CD4-positive, alpha-beta T cell (primary cell): Measurements from ENCODE around the gene MAP3K4. TPM values are rescaled to one million over a fixed set of nuclear protein-coding genes. Genes with fewer than 3 reads are reported as not detected.
A peak's percentile ranks its signal among the peaks of the same experiment; 100 is the strongest.

Experiments
- ATAC-seq: fragments of 200-7000 bp; cut with Tn5 transposase; one replicate; pipeline ENCODE4 v1.10.0; 2022; ENCODE audit warnings: mild to moderate bottlenecking; ENCODE audit not compliant: poor library complexity
- CTCF ChIA-PET: fragments of 350-600 bp; sonication (Branson Sonifier 250); formaldehyde crosslinking; loops from one replicate; lab custom pipeline; 2021; ENCODE audit warnings: antibody characterized with exemption, inconsistent platforms; lab: Charles Lee
- POLR2A ChIA-PET: fragments of 350-600 bp; sonication (Branson Sonifier 250); formaldehyde crosslinking; loops from one replicate; lab custom pipeline; 2021; ENCODE audit warnings: antibody characterized with exemption, inconsistent platforms; lab: Charles Lee
- DNase-seq, 14 experiments: peaks; one replicate each; pipeline ENCODE4 v3.0.0-alpha.2; 2013 to 2020; ENCODE audit warnings: mixed read lengths in 2 of 14
- H3K27ac ChIP-seq, 2 donors: one replicate each; pipeline versions ENCODE4 v1.5.1 to v1.7.0; 2013; ENCODE audit warnings: low read length in 2 of 2, low read depth in 1 of 2, mild to moderate bottlenecking in 1 of 2
- H3K27me3 ChIP-seq, 2 experiments: 1 replicate in 1 of 2; 2 replicates in 1 of 2; pipeline versions ENCODE4 v1.6.1 to v1.7.0; 2013; ENCODE audit warnings: low read length in 2 of 2, control low read depth in 1 of 2, mild to moderate bottlenecking in 1 of 2, moderate library complexity in 1 of 2; ENCODE audit not compliant: insufficient read depth in 2 of 2, control insufficient read depth in 1 of 2
- H3K36me3 ChIP-seq: one replicate; pipeline ENCODE4 v1.6.1; 2013; ENCODE audit warnings: low read length, control low read depth; ENCODE audit not compliant: insufficient read depth
- H3K4me1 ChIP-seq: one replicate; pipeline ENCODE4 v1.6.1; 2013; ENCODE audit warnings: low read length, control low read depth; ENCODE audit not compliant: insufficient read depth
- H3K4me3 ChIP-seq: one replicate; pipeline ENCODE4 v1.5.1; 2013; ENCODE audit warnings: mild to moderate bottlenecking, low read length, moderate library complexity
- H3K9me3 ChIP-seq, 2 experiments: 1 replicate in 1 of 2; 2 replicates in 1 of 2; pipeline versions ENCODE4 v1.6.1 to v1.7.0; 2013; ENCODE audit warnings: low read length in 2 of 2, mild to moderate bottlenecking in 2 of 2, control low read depth in 1 of 2, moderate library complexity in 1 of 2; ENCODE audit not compliant: control insufficient read depth in 1 of 2, insufficient read depth in 1 of 2
- H3K27ac Mint-ChIP-seq: one replicate; pipeline ENCODE4 v1.8.0; 2020; ENCODE audit warnings: mixed read lengths
- H3K27me3 Mint-ChIP-seq: one replicate; pipeline ENCODE4 v1.8.0; 2021; ENCODE audit warnings: mixed read lengths
- H3K36me3 Mint-ChIP-seq: one replicate; pipeline ENCODE4 v1.8.0; 2021; ENCODE audit warnings: low read depth, mixed read lengths
- H3K4me1 Mint-ChIP-seq: one replicate; pipeline ENCODE4 v1.8.0; 2021; ENCODE audit warnings: low read depth, mixed read lengths
- H3K4me3 Mint-ChIP-seq: one replicate; pipeline ENCODE4 v1.8.0; 2020; ENCODE audit warnings: mild to moderate bottlenecking, mixed read lengths
- H3K9me3 Mint-ChIP-seq: one replicate; pipeline ENCODE4 v1.8.0; 2020; ENCODE audit warnings: mixed read lengths
- CTCF ChIP-seq: fragments of 200-600 bp; IDR thresholded peaks from one replicate; pipeline ENCODE4 v1.8.0; 2022; ENCODE audit warnings: antibody characterized with exemption, mild to moderate bottlenecking
- intact Hi-C, 2 experiments: fragments of 100-400 bp; cut with DNase I in 1 of 2; cut with micrococcal nuclease in 1 of 2; formaldehyde crosslinking; loops; one replicate each; pipeline versions ENCODE4 v1.15.1 to v1.9.0; 2023 to 2025; cut with DNase I, micrococcal nuclease
- total RNA-seq, 174 experiments: library from RNA in 2 of 174; stranded (reverse) in 2 of 174; gene quantifications; one replicate each; pipeline ENCODE4 v1.2.3 and lab custom pipeline; 2021 to 2026

The MAP3K4 gene
- total RNA-seq, 2 experiments from 2014 or later, result 75.5 to 80.3 TPM

DNA sequence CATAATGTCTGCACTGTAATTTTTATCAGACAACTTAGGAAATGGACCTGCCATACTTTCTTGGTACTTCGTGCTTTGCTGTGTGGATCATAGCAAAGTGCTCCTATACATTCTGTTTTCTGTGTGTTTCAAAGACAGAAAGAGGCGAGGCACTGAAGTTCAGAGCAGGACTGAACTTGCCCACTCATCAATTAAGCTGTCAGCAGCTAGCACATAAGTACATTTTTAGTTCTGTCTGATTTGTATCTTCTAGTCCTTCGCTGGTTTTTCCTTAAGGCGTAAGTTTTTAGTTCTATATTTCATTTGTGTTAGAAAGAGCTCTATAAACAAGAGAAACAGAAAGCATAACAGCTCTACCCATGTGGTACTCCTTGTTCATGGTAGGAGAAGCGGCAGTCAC, 42.1 kb downstream of the MAP3K4 start:
- H3K36me3 Mint-ChIP-seq, result peaks cover 36% of the 10 kb centered on the region
- H3K9me3 Mint-ChIP-seq, result no peaks in the 10 kb centered on the region
- Histone ChIP-seq H3K27ac (no peak overlapping the region), H3K4me3 (no peak overlapping the region), H3K9me3 (no peaks in the 10 kb centered on the region), H3K36me3 (peaks cover 27% of the 10 kb centered on the region), H3K4me1 (no peaks in the 10 kb centered on the region), H3K27me3 (no peaks in the 10 kb centered on the region)
- no peak for DNase-seq
- CTCF ChIA-PET, result interaction anchor here (1.4 kb wide), 1 partner anchor 20 kb away, joined by 3 read pairs; no protein-coding TSS in a partner anchor
- intact Hi-C loops, result no loop called here
- POLR2A ChIA-PET, result interaction anchor here (1.0 kb wide), 1 partner anchor 43 kb away, joined by 3 read pairs; no protein-coding TSS in a partner anchor
- no peak for ATAC-seq
- no peak overlapping the region for H3K4me3 Mint-ChIP-seq
- no peaks in the 10 kb centered on the region for H3K27me3 Mint-ChIP-seq
- H3K4me1 Mint-ChIP-seq, result peaks cover 50% of the 10 kb centered on the region
- H3K27ac Mint-ChIP-seq, result peak overlapping the region; percentile 31
- TF ChIP-seq CTCF, result no peak

GRCh38 chr6:161035182-161035980, 43.8 kb downstream of the MAP3K4 start:
- Mint-ChIP-seq H3K4me1 (peaks cover 42% of the 10 kb centered on the region), H3K27me3 (no peaks in the 10 kb centered on the region), H3K27ac (peak overlapping the region; percentile 31), H3K36me3 (peaks cover 53% of the 10 kb centered on the region), H3K4me3 (no peak overlapping the region), H3K9me3 (no peaks in the 10 kb centered on the region)
- Histone ChIP-seq H3K4me3 (no peak overlapping the region), H3K4me1 (no peaks in the 10 kb centered on the region), H3K9me3 (no peaks in the 10 kb centered on the region), H3K36me3 (peaks cover 35% of the 10 kb centered on the region), H3K27me3 (no peaks in the 10 kb centered on the region), H3K27ac (no peak overlapping the region)
- no peak for TF ChIP-seq CTCF
- intact Hi-C loops, result no loop called here
- CTCF ChIA-PET, result no interaction called here
- ATAC-seq (no peak), DNase-seq (no peak)
- POLR2A ChIA-PET, result no interaction called here

DNA sequence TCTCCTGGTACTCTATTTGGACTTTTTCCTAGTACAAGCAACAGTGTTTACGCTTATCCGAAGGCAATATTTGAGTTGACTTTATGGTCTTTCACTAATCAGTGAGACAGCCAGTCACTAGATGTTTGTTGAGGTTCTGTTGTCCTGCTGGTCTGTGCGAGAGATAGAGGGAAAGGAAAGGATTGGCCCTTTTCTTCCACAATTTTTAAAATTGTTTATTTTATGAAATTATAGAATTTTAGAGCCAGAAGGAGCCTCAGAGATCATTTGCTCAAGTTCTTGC, 44.4 kb downstream of the MAP3K4 start:
- Mint-ChIP-seq H3K27ac (no peak overlapping the region), H3K4me3 (no peak overlapping the region), H3K9me3 (no peaks in the 10 kb centered on the region), H3K36me3 (peaks cover 58% of the 10 kb centered on the region), H3K4me1 (peaks cover 45% of the 10 kb centered on the region), H3K27me3 (no peaks in the 10 kb centered on the region)
- no peaks in the 10 kb centered on the region for H3K27me3 ChIP-seq
- no peak overlapping the region for H3K4me3 ChIP-seq
- POLR2A ChIA-PET, result no interaction called here
- H3K27ac ChIP-seq, result no peak overlapping the region
- CTCF ChIA-PET, result no interaction called here
- ATAC-seq (no peak), DNase-seq (no peak)
- intact Hi-C loops, result no loop called here
- TF ChIP-seq CTCF, result no peak
- peaks cover 2% of the 10 kb centered on the region for H3K4me1 ChIP-seq
- H3K9me3 ChIP-seq, result no peaks in the 10 kb centered on the region
- H3K36me3 ChIP-seq, result peaks cover 35% of the 10 kb centered on the region
